ENCODE measurements around the gene CFAP45. TPM values are rescaled to one million over a fixed set of nuclear protein-coding genes. Genes with fewer than 3 reads are reported as not detected.
A peak's percentile ranks its signal among the peaks of the same experiment; 100 is the strongest.

CFAP45 gene
- total and polyA plus RNA-seq, 4 experiments from 2014 or later = 0.15 to 0.67 (median 0.52) TPM; not detected in 1

GRCh38 chr1:159931101-159931794, 31.3 kb upstream of the CFAP45 start:
- intact Hi-C loops (cut with micrococcal nuclease) = no loop called here
- no peak overlapping the region for H3K27ac ChIP-seq (ENCODE audit: low read depth, low read length)
- DNase-seq = no peak
- Mint-ChIP-seq H3K4me3 (peak overlapping the region in 1 of 8 donors; percentile 8), H3K9me3 (no peaks in the 10 kb centered on the region), H3K27me3 (peaks cover 0 to under 1% of the 10 kb centered on the region in 2 donors), H3K27ac (no peak overlapping the region), H3K4me1 (peaks cover 7 to 14% (median 10%) of the 10 kb centered on the region in 4 donors), H3K36me3 (no peaks in the 10 kb centered on the region)
- ChIA-PET CTCF (ENCODE audit: partially characterized antibody) (interaction anchor here (10.8 kb wide), 1 partner anchor 74 kb away, joined by 120 read pairs; no protein-coding TSS in a partner anchor), POLR2A (ENCODE audit: partially characterized antibody) (no interaction called here)
- no peak overlapping the region for H3K4me3 ChIP-seq (ENCODE audit: low read length in 2 of 2)
- H3K4me1 ChIP-seq (ENCODE audit: insufficient read depth, low read length) = peaks cover 7% of the 10 kb centered on the region
- H3K27me3 ChIP-seq (ENCODE audit: insufficient read depth, low read length) = no peaks in the 10 kb centered on the region
- no peaks in the 10 kb centered on the region for H3K9me3 ChIP-seq (ENCODE audit: control insufficient read depth in 1 of 2, low read length in 2 of 2)
- H3K36me3 ChIP-seq (ENCODE audit: insufficient read depth, low read length) = no peaks in the 10 kb centered on the region

GRCh38 chr1:159930634-159931033, 30.7 kb upstream of the CFAP45 start:
- Mint-ChIP-seq H3K27ac (no peak overlapping the region), H3K9me3 (no peaks in the 10 kb centered on the region), H3K4me3 (no peak overlapping the region), H3K36me3 (peaks cover 0 to under 1% of the 10 kb centered on the region in 2 donors), H3K4me1 (peaks cover 8 to 18% (median 13%) of the 10 kb centered on the region in 4 donors), H3K27me3 (no peaks in the 10 kb centered on the region)
- Histone ChIP-seq H3K9me3 (ENCODE audit: control insufficient read depth in 1 of 2, low read length in 2 of 2) (no peaks in the 10 kb centered on the region), H3K4me3 (ENCODE audit: low read length in 2 of 2) (no peak overlapping the region), H3K27me3 (ENCODE audit: insufficient read depth, low read length) (no peaks in the 10 kb centered on the region), H3K27ac (ENCODE audit: low read depth, low read length) (no peak overlapping the region), H3K4me1 (ENCODE audit: insufficient read depth, low read length) (peaks cover 10% of the 10 kb centered on the region), H3K36me3 (ENCODE audit: insufficient read depth, low read length) (no peaks in the 10 kb centered on the region)
- no peak for DNase-seq
- intact Hi-C loops (cut with micrococcal nuclease) = no loop called here
- ChIA-PET CTCF (ENCODE audit: partially characterized antibody) (interaction anchor here (1.0 to 1.3 kb wide), 2 partner anchors 29 to 77 kb away, joined by 3 read pairs; no protein-coding TSS in a partner anchor), POLR2A (ENCODE audit: partially characterized antibody) (interaction anchor here (0.7 kb wide), 1 partner anchor 15 kb away, joined by 3 read pairs; no protein-coding TSS in a partner anchor)

GRCh38 chr1:159930216-159930615, 30.3 kb upstream of the CFAP45 start:
- Mint-ChIP-seq H3K4me1 (peaks cover 8 to 19% (median 15%) of the 10 kb centered on the region in 4 donors), H3K9me3 (peaks cover 0 to 2% (median 0%) of the 10 kb centered on the region in 8 donors), H3K4me3 (no peak overlapping the region), H3K27me3 (peaks cover 0 to 2% of the 10 kb centered on the region in 2 donors), H3K36me3 (peaks cover 0 to 5% of the 10 kb centered on the region in 2 donors), H3K27ac (no peak overlapping the region)
- ChIA-PET CTCF (ENCODE audit: partially characterized antibody) (interaction anchor here (1.0 to 1.3 kb wide), 2 partner anchors 28 to 77 kb away, joined by 3 read pairs; no protein-coding TSS in a partner anchor), POLR2A (ENCODE audit: partially characterized antibody) (interaction anchor here (0.7 kb wide), 1 partner anchor 14 kb away, joined by 3 read pairs; no protein-coding TSS in a partner anchor)
- no peak overlapping the region for H3K4me3 ChIP-seq (ENCODE audit: low read length in 2 of 2)
- intact Hi-C loops (cut with micrococcal nuclease) = no loop called here
- H3K27me3 ChIP-seq (ENCODE audit: insufficient read depth, low read length) = no peaks in the 10 kb centered on the region
- no peak overlapping the region for H3K27ac ChIP-seq (ENCODE audit: low read depth, low read length)
- no peak for DNase-seq
- H3K9me3 ChIP-seq (ENCODE audit: control insufficient read depth in 1 of 2, low read length in 2 of 2) = no peaks in the 10 kb centered on the region
- no peaks in the 10 kb centered on the region for H3K36me3 ChIP-seq (ENCODE audit: insufficient read depth, low read length)
- H3K4me1 ChIP-seq (ENCODE audit: insufficient read depth, low read length) = peaks cover 10% of the 10 kb centered on the region

GRCh38 chr1:159929155-159930051, 29.4 kb upstream of the CFAP45 start:
- H3K4me1 ChIP-seq (ENCODE audit: insufficient read depth, low read length) = peaks cover 10% of the 10 kb centered on the region
- Mint-ChIP-seq H3K27ac (peak overlapping the region in 2 of 7 donors; percentile 3 to 61), H3K4me1 (peaks cover 8 to 22% (median 15%) of the 10 kb centered on the region in 4 donors), H3K27me3 (peaks cover 0 to 3% of the 10 kb centered on the region in 2 donors), H3K4me3 (no peak overlapping the region), H3K9me3 (peaks cover 0 to 4% (median 0%) of the 10 kb centered on the region in 8 donors), H3K36me3 (peaks cover 0 to 10% of the 10 kb centered on the region in 2 donors)
- H3K9me3 ChIP-seq (ENCODE audit: control insufficient read depth in 1 of 2, low read length in 2 of 2) = no peaks in the 10 kb centered on the region
- H3K27ac ChIP-seq (ENCODE audit: low read depth, low read length) = no peak overlapping the region
- no peak for DNase-seq
- intact Hi-C loops (cut with micrococcal nuclease) = loop anchor here (5.0 to 10.0 kb wide), 2 partner anchors 168 to 335 kb away; partner anchors contain the start of genes DCAF8 and IGSF8
- ChIA-PET POLR2A (ENCODE audit: partially characterized antibody) (no interaction called here), CTCF (ENCODE audit: partially characterized antibody) (interaction anchor here (1.0 to 1.3 kb wide), 2 partner anchors 27 to 78 kb away, joined by 3 read pairs; no protein-coding TSS in a partner anchor)
- no peaks in the 10 kb centered on the region for H3K36me3 ChIP-seq (ENCODE audit: insufficient read depth, low read length)
- no peak overlapping the region for H3K4me3 ChIP-seq (ENCODE audit: low read length in 2 of 2)
- H3K27me3 ChIP-seq (ENCODE audit: insufficient read depth, low read length) = no peaks in the 10 kb centered on the region

GRCh38 chr1:159928491-159929050, 28.6 kb upstream of the CFAP45 start:
- Histone ChIP-seq H3K36me3 (ENCODE audit: insufficient read depth, low read length) (no peaks in the 10 kb centered on the region), H3K27me3 (ENCODE audit: insufficient read depth, low read length) (no peaks in the 10 kb centered on the region), H3K4me3 (ENCODE audit: low read length in 2 of 2) (no peak overlapping the region), H3K9me3 (ENCODE audit: control insufficient read depth in 1 of 2, low read length in 2 of 2) (no peaks in the 10 kb centered on the region), H3K4me1 (ENCODE audit: insufficient read depth, low read length) (peaks cover 10% of the 10 kb centered on the region), H3K27ac (ENCODE audit: low read depth, low read length) (no peak overlapping the region)
- intact Hi-C loops (cut with micrococcal nuclease) = loop anchor here (5.0 to 10.0 kb wide), 2 partner anchors 169 to 336 kb away; partner anchors contain the start of genes DCAF8 and IGSF8
- peaks cover 0 to 9% (median 0%) of the 10 kb centered on the region in 8 donors for H3K9me3 Mint-ChIP-seq
- H3K4me3 Mint-ChIP-seq = no peak overlapping the region
- peaks cover 8 to 30% (median 15%) of the 10 kb centered on the region in 4 donors for H3K4me1 Mint-ChIP-seq
- peaks cover 0 to 17% of the 10 kb centered on the region in 2 donors for H3K36me3 Mint-ChIP-seq
- no peak overlapping the region for H3K27ac Mint-ChIP-seq
- peaks cover 0 to 5% of the 10 kb centered on the region in 2 donors for H3K27me3 Mint-ChIP-seq
- no peak for DNase-seq
- CTCF ChIA-PET (ENCODE audit: partially characterized antibody) = interaction anchor here (1.6 kb wide), 1 partner anchor 10 kb away, joined by 5 read pairs; no protein-coding TSS in a partner anchor
- POLR2A ChIA-PET (ENCODE audit: partially characterized antibody) = no interaction called here

GRCh38 chr1:159927849-159928431, 28.0 kb upstream of the CFAP45 start:
- Mint-ChIP-seq H3K27ac (peak overlapping the region in 1 of 7 donors; percentile 6), H3K4me1 (peaks cover 11 to 37% (median 18%) of the 10 kb centered on the region in 4 donors), H3K9me3 (peaks cover 0 to 9% (median 0%) of the 10 kb centered on the region in 8 donors), H3K4me3 (no peak overlapping the region), H3K36me3 (peaks cover 0 to 23% of the 10 kb centered on the region in 2 donors), H3K27me3 (peaks cover 0 to 5% of the 10 kb centered on the region in 2 donors)
- intact Hi-C loops (cut with micrococcal nuclease) = loop anchor here (5.0 to 10.0 kb wide), 2 partner anchors 169 to 337 kb away; partner anchors contain the start of genes DCAF8 and IGSF8
- Histone ChIP-seq H3K27ac (ENCODE audit: low read depth, low read length) (no peak overlapping the region), H3K4me1 (ENCODE audit: insufficient read depth, low read length) (peaks cover 13% of the 10 kb centered on the region), H3K36me3 (ENCODE audit: insufficient read depth, low read length) (no peaks in the 10 kb centered on the region), H3K4me3 (ENCODE audit: low read length in 2 of 2) (no peak overlapping the region), H3K27me3 (ENCODE audit: insufficient read depth, low read length) (no peaks in the 10 kb centered on the region), H3K9me3 (ENCODE audit: control insufficient read depth in 1 of 2, low read length in 2 of 2) (no peaks in the 10 kb centered on the region)
- ChIA-PET POLR2A (ENCODE audit: partially characterized antibody) (interaction anchor here (1.4 kb wide), 1 partner anchor 8 kb away, joined by 3 read pairs; no protein-coding TSS in a partner anchor), CTCF (ENCODE audit: partially characterized antibody) (interaction anchor here (1.6 kb wide), 1 partner anchor 11 kb away, joined by 5 read pairs; no protein-coding TSS in a partner anchor)
- DNase-seq = no peak
